RWPE2 (cell line): Measurements from ENCODE around the gene RASSF8.

Source experiments
- ATAC-seq: fragments of 200-7000 bp; cut with Tn5 transposase; 3 replicates; pipeline ENCODE4 v1.9.1; 2021; ENCODE audit warnings: low read depth
- DNase-seq: peaks from one replicate; pipeline ENCODE4 v3.0.0-alpha.2; 2020; ENCODE audit warnings: low spot score
- H3K27ac ChIP-seq: fragments of 450-650 bp; 2 replicates; pipeline ENCODE4 v1.5.1; 2017; ENCODE audit warnings: mild to moderate bottlenecking; ENCODE audit not compliant: poor library complexity, severe bottlenecking
- H3K27me3 ChIP-seq: fragments of 250-450 bp; sonication (Bioruptor Pico); 2 replicates; pipeline ENCODE4 v1.5.1; 2021; ENCODE audit warnings: mild to moderate bottlenecking, moderate library complexity; ENCODE audit not compliant: insufficient read depth, poor library complexity, severe bottlenecking
- H3K36me3 ChIP-seq: fragments of 250-450 bp; sonication (Bioruptor Pico); 2 replicates; pipeline ENCODE4 v1.5.1; 2020; ENCODE audit warnings: low read depth, mild to moderate bottlenecking, moderate library complexity
- H3K4me1 ChIP-seq: fragments of 250-450 bp; sonication (Bioruptor Pico); 2 replicates; pipeline ENCODE4 v1.5.1; 2021; ENCODE audit warnings: mild to moderate bottlenecking, moderate library complexity; ENCODE audit not compliant: insufficient read depth, poor library complexity, severe bottlenecking
- H3K4me3 ChIP-seq: fragments of 250-450 bp; sonication (Bioruptor Pico); 2 replicates; pipeline ENCODE4 v1.5.1; 2021; ENCODE audit warnings: mild to moderate bottlenecking, moderate library complexity; ENCODE audit not compliant: severe bottlenecking
- H3K9me3 ChIP-seq: fragments of 250-450 bp; sonication (Bioruptor Pico); 2 replicates; pipeline ENCODE4 v1.5.1; 2021; ENCODE audit warnings: mild to moderate bottlenecking, moderate library complexity; ENCODE audit not compliant: severe bottlenecking
- TF ChIP-seq, protein P1 (sequence below): fragments of 450-650 bp; IDR thresholded peaks from one replicate; pipeline ENCODE4 v1.5.1; 2017; ENCODE audit warnings: mild to moderate bottlenecking, moderate library complexity; ENCODE audit not compliant: poor library complexity, severe bottlenecking

RASSF8 gene

DNA sequence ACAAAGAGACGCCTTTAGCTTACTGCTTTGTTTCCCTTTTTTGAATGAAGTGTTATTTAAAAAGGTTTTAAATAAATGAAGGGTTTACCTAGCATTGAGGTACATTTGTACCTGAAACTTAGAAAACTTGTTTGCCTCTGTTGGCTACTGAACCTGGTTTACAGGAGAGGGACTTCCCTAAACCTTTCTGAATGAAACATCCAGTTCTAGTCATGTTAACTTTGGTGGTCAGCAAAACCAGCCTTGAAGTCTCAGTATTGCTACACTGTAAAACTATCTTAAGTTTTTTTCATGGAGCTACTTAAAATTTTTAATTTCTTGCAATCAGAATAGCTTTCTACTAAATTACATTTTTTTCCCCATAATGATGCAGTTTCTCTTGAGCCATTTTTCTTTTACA lies 38.2 kb downstream of the RASSF8 start:
- TF ChIP-seq, protein P1, sequence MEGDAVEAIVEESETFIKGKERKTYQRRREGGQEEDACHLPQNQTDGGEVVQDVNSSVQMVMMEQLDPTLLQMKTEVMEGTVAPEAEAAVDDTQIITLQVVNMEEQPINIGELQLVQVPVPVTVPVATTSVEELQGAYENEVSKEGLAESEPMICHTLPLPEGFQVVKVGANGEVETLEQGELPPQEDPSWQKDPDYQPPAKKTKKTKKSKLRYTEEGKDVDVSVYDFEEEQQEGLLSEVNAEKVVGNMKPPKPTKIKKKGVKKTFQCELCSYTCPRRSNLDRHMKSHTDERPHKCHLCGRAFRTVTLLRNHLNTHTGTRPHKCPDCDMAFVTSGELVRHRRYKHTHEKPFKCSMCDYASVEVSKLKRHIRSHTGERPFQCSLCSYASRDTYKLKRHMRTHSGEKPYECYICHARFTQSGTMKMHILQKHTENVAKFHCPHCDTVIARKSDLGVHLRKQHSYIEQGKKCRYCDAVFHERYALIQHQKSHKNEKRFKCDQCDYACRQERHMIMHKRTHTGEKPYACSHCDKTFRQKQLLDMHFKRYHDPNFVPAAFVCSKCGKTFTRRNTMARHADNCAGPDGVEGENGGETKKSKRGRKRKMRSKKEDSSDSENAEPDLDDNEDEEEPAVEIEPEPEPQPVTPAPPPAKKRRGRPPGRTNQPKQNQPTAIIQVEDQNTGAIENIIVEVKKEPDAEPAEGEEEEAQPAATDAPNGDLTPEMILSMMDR, result no peak
- no peak overlapping the region for H3K27ac ChIP-seq
- no peak overlapping the region for H3K4me3 ChIP-seq

DNA sequence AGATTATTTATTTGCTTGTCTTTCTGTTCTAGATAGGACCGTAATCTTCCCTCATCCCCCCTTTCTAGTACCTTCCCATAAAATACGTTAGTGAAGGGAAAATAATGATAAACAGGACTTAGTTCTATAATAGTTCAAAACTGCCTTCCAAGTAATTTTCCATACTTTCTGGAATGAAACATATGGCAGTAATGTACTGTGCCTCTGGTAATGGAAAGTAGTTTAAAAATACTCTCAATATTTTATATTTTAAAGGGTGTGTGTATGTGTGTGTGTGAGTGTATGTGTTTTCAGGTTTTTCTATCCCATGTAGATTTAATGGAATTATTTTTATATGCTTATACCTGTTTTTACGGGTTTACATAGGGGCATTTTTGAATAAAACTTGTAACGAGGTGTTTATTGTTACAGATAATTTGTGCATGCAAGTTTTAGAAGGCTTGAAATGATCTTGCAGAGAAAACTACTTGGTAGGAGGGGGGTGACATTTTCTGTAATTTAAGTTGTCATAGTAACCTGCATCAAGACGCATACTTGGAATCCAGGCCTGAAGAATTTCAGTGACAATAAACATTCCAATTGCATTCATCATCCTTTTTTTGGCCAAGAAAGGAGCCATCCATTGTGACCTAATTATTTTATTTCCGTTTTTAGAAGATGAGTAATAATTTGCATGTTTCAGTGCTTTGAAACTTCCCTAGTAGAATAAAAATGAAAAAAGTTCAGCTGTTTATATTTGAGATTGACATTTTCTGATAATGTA lies 38.9 kb downstream of the RASSF8 start:
- peak; percentile 48; the same call in 1 of the 3 replicates for ATAC-seq
- Histone ChIP-seq H3K4me1 (peaks cover 11% of the 10 kb centered on the region), H3K9me3 (no peaks in the 10 kb centered on the region), H3K27ac (peak overlapping the region; percentile 18), H3K27me3 (no peaks in the 10 kb centered on the region), H3K4me3 (no peak overlapping the region), H3K36me3 (no peaks in the 10 kb centered on the region)
- TF ChIP-seq, protein P1, result no peak
- no peak for DNase-seq

More for the DNA sequence above, 38.2 kb downstream of the RASSF8 start:
- ATAC-seq (no peak), DNase-seq (no peak)
- H3K27me3 ChIP-seq, result no peaks in the 10 kb centered on the region
- no peaks in the 10 kb centered on the region for H3K36me3 ChIP-seq
- H3K4me1 ChIP-seq, result peaks cover 15% of the 10 kb centered on the region
- no peaks in the 10 kb centered on the region for H3K9me3 ChIP-seq

DNA sequence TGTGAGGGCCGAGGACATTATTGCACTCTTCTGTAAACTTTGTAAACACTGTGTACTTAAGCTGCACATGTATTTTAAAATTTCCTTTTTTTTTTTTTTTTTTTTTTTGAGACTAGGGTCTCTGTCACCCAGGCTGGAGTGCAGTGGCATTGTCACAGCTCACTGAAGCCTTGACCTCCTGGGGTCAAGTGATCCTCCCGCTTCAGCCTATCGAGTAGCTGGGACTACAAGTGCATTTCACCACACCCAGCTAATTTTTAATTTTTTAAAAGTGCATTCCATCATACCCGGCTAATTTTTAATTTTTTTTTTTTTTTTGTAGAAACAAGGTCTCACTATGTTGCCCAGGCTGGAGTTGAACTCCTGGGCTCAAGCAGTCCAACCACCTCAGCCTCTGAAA lies 42.4 kb downstream of the RASSF8 start:
- DNase-seq (no peak), ATAC-seq (no peak)
- no peaks in the 10 kb centered on the region for H3K27me3 ChIP-seq
- H3K36me3 ChIP-seq, result no peaks in the 10 kb centered on the region
- H3K4me1 ChIP-seq, result peaks cover 11% of the 10 kb centered on the region
- H3K4me3 ChIP-seq, result no peak overlapping the region
- TF ChIP-seq, protein P1, result no peak
- H3K27ac ChIP-seq, result no peak overlapping the region
- no peaks in the 10 kb centered on the region for H3K9me3 ChIP-seq

DNA sequence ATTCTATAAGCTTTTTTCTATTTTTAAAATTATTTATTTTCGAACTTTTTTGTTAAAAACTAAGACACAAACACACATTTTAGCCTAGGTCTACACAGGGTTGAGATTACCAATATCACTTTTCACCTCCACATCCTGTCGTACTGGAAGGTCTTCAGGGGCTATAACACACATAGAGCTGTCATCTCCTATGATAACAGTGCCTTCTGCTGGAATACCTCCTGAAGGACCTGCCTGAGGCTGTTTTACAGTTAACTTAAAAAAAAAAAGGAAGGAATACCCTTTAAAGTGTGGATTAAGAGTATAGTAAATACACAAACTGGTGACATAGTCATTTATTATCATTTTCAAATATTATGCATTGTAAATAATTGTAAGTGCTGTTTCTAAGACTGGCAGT lies 43.0 kb downstream of the RASSF8 start:
- H3K4me3 ChIP-seq, result no peak overlapping the region
- H3K4me1 ChIP-seq, result peaks cover 11% of the 10 kb centered on the region
- no peaks in the 10 kb centered on the region for H3K27me3 ChIP-seq
- ATAC-seq (no peak), DNase-seq (no peak)
- TF ChIP-seq, protein P1, result no peak
- no peak overlapping the region for H3K27ac ChIP-seq
- no peaks in the 10 kb centered on the region for H3K9me3 ChIP-seq
- H3K36me3 ChIP-seq, result no peaks in the 10 kb centered on the region

DNA sequence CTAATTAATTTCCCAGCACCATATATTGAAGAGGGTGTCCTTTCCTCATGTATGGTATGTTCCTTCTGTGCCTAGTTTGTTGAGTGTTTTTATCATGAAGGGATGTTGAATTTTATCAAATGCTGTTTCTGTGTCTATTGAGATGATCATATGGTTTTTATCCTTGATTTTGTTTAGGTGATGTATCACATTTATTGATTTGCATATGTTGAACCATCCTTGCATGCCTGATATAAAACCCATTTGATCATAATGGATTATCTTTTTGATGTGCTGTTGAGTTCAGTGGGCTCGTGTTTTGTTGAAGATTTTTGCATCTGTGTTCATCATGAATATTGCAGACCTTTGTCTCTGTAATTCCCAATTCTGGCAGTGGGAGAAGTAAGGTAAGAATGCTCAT lies 44.6 kb downstream of the RASSF8 start:
- H3K4me3 ChIP-seq, result no peak overlapping the region
- no peaks in the 10 kb centered on the region for H3K9me3 ChIP-seq
- no peak for DNase-seq
- no peak overlapping the region for H3K27ac ChIP-seq
- ATAC-seq, result no peak
- peaks cover under 1% of the 10 kb centered on the region for H3K4me1 ChIP-seq
- TF ChIP-seq, protein P1, result no peak
- no peaks in the 10 kb centered on the region for H3K36me3 ChIP-seq
- H3K27me3 ChIP-seq, result no peaks in the 10 kb centered on the region
